Erythroblast (primary cell): ENCODE measurements around the gene TTLL7.
A peak's percentile ranks its signal among the peaks of the same experiment; 100 is the strongest.
"Not testable (repeated sequence)": the region's sequence is repeated elsewhere in the genome, so short reads cannot be mapped to it uniquely, and the experiment has no call there.

ENCODE experiments used
- DNase-seq, 2 experiments: peaks; one replicate each; lab custom pipeline; 2025; lab: John Stamatoyannopoulos, UW
- GATA1 ChIP-seq: IDR thresholded peaks from 2 replicates; pipeline ENCODE4 v1.6.1; 2011; ENCODE audit warnings: low read depth, mild to moderate bottlenecking, control low read depth, low read length, moderate library complexity
- POLR2A ChIP-seq: IDR thresholded peaks from 2 replicates; pipeline ENCODE4 v1.6.1; 2011; ENCODE audit warnings: mild to moderate bottlenecking, low read length

Gene TTLL7

DNA sequence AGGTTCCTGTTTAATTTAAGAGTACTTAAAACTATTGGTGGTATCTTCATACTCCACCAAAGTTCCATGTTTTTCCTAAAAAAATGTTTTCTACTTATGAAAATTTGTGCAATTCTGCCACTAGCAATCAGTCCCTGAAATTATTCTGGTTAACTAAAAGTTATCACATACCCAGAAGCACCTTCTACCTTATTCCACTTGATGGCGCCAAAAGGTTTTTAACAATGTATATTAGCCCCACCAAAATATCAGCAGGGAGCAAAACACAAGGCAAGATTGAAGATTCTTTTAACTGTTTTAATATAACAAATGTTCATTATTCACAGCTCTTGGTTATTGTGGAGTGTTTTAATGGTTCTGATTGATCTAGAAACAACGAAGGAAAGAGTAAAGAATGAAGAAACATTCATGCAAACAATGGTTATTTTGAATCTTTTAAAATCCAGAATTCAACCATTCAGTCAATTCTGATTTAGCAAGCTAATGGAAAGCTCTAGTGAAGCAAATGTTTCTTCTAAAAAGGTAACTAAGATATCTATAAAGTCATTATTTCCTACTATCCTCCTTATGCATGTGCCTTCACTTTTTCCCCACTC lies 67.2 kb downstream of the TTLL7 start:
- peak; percentile 52 to 72 for DNase-seq
- no peak for TF ChIP-seq POLR2A
- TF ChIP-seq GATA1 = no peak

DNA sequence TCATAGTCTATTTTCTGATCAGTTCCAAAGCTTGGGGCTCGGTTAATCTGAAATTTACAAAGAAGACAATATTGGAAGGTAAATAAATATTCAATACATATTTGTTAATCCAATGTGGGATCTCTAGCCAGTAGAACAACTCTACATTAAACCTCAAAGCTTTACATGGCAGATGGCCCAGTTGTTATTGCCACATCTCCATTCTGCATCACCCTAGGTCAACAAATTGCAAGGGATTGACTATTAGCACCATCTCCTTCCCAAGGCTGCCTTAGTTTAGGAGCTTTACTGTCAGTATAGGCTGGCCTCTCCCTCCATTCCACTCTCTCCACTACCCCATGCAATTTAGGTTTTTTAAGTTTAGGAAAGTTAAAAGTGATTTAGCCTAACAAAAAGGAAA lies 69.7 kb downstream of the TTLL7 start:
- TF ChIP-seq POLR2A (no peak), GATA1 (no peak)
- no peak for DNase-seq

DNA sequence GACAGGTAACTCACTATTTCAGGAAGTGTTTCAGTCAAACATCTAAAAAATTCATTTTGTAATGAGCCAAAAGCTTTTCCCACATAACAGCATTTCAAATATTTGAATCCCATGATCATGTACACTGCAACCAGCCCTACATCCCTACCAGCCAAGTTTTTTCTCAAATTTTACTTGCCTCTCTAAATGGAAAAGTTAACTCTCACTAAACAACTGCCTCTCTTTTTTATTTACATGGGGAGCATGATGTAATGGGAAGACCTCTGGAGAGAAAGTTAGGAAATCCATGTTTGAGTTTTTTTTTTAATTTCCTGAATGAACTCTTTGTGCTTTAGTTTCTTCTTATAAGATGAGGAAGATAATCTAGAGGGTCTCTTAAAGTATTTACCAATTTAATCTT lies 70.5 kb downstream of the TTLL7 start:
- DNase-seq = no peak
- no peak for TF ChIP-seq GATA1
- no peak for TF ChIP-seq POLR2A

DNA sequence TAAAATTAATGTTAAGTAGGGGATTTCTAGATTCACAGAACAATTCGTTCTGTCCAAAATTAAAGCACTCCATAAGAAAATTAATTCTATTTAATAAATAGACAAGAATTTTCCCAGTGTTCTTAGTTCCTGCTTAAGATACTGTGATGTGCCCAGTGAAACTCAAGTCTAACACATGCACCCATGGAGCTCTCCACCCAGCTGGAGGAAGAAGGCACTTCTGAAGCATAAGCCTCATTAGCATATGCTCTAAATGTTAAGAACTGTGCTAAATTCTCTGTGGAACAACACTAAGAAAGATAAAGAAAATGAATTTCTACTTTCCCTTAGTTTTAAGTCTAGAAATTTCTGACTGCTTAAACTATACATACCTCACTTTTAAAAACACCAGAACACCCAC lies 71.2 kb downstream of the TTLL7 start:
- DNase-seq = no peak
- TF ChIP-seq POLR2A = no peak
- TF ChIP-seq GATA1 = no peak

DNA sequence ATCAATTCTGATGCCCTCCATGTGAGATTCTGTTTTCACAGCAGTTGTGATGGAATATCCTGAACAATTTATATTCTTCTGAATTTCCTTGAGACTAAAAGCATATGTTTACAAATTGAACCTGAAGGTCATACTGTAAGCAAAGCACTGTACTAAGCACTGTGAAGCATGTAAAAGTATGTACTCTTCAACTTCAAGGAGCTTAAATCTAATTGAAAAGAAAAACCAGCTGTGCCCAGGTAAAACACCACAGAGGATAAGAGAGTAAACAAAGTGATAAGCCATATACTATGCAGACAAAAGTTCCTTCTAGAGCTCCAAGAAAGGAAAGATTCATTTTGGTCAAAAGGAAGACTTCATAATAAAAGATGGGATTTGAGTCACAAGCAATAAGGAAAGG lies 71.9 kb downstream of the TTLL7 start:
- DNase-seq = no peak
- TF ChIP-seq POLR2A = no peak
- TF ChIP-seq GATA1 = no peak

DNA sequence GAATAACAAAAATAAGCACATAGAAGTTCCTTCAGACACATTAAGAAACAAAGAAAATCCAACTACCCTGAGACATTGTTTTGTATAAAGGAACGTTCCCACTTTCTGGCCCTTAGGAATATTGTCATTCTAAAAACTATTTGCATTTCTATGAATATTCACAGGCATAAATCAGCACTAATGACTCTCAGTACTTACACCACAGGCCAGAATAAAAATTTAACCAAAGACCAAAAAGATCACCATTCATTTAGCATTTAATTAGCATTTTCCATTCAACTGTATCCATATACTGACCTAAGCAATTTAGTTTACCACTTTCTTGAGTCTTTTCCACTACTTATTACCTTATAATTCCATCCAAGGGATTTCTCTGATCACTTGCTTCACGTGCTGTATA lies 75.4 kb downstream of the TTLL7 start:
- no peak for DNase-seq
- no peak for TF ChIP-seq GATA1
- TF ChIP-seq POLR2A = no peak

DNA sequence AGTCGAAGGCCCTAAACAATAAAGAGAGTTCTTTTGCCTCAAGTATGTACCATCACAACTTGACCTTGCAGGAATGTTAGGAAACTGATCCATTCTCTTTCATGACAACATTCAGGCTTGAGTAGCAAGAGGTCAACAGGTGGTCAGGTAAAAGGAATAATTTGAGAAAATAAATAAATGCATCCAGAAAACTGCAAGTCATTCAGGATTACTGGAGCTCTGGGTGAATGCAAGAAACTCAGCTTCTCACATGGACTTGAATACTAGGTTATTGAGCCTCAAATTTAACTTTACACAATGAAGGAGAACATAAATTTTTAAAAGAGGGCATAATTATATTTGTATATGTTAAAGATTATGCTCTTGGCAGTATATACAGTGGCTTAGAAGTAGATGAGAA lies 76.5 kb downstream of the TTLL7 start:
- no peak for DNase-seq
- TF ChIP-seq POLR2A (no peak), GATA1 (no peak)

DNA sequence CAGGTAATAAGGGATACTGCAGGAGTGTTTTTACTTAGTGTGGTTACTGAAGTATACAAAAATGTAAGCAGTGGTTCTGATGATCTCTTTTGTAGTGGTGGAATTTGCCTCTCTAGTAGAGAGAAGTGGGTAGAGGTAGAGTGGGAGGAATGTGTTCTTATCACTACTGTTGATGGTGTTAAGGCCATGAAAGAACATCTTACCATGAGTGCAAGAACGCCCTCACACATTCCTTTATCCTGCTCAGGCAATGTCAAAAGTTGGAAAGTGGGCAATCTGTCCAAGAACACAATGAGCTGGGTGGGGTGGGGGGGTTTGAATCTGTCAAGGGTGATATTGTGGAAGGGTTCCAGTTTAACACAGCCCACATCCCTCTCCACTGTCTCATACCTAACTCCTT lies 78.6 kb downstream of the TTLL7 start:
- no peak for DNase-seq

DNA sequence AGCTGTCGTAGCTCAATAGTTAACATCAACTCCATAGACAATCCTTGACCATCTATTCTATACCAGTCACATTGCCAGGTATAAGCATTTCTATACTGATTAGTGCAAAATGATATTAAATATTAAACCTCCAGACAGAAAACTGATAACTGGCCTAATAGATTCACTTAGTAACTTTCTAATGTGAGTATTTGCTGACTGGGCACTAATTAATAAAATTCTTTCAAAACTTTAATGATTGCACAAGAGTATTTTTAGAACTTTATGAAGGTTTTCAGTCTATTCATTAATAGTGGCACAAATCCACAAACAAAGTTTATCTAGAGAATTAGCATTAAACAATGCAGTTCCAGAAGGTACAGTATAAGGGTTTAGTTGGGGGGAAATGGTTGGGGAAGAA lies 79.1 kb downstream of the TTLL7 start:
- TF ChIP-seq GATA1 (no peak), POLR2A (no peak)
- no peak for DNase-seq

More for the DNA sequence above, 78.6 kb downstream of the TTLL7 start:
- TF ChIP-seq POLR2A (no peak), GATA1 (no peak)

DNA sequence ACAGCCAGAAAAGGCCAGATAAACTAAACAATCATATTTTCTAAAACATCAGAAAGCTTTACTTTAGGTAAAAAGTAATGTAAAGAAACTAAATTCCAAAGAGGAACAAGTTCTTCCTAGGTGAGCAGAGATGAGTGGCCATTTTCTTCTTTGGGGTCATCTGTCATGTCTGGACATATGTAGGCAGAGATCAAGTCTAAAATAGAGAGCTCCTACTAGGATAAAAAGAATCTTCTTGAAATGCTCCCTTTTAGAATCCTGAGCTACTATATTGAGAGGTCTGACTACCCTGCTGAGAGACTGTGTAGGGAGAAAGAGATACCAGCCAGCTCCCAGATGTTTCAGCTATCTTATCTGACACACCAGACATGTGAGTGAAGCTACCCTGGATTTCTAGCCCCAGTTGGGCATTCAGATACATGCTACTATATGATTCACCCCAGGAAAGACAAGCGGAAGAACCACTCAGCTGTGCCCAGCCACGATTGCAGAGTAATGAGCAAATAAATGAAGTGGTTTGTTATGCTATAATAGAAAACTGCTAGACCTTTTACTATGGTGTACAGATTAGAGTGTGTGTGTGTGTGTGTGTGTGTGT lies 80.1 kb downstream of the TTLL7 start:
- peak; percentile 65 to 77 for DNase-seq

DNA sequence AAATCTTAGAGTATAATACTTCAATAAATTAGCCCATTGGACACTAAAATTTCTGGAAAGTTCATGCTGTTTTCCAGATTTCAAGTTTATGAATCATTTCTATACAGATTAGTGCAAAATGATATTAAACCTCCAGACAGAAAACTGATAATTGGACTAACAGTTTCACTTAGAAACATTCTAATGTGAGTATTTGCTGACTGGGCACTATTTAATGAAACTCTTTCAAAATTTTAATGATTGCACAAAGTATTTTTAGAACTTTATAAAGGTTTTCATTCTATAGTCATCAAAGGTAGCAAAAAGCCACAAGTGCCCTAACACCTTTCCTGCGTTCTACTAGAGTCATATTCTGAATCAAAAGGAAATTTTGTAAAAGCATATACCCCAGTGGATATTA lies 81.0 kb downstream of the TTLL7 start:
- DNase-seq = no peak
- no peak for TF ChIP-seq GATA1
- TF ChIP-seq POLR2A = no peak

More for the DNA sequence above, 80.1 kb downstream of the TTLL7 start:
- TF ChIP-seq POLR2A (no peak), GATA1 (no peak)

DNA sequence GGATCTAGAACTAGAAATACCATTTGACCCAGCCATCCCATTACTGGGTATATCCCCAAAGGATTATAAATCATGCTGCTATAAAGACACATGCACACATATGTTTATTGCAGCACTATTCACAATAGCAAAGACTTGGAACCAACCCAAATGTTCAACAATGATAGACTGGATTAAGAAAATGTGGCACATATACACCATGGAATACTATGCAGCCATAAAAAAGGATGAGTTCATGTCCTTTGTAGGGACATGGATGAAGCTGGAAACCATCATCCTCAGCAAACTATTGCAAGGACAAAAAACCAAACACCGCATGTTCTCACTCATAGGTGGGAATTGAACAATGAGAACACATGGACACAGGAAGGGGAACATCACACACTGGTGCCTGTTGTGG lies 82.8 kb downstream of the TTLL7 start:
- DNase-seq = not testable (repeated sequence)

DNA sequence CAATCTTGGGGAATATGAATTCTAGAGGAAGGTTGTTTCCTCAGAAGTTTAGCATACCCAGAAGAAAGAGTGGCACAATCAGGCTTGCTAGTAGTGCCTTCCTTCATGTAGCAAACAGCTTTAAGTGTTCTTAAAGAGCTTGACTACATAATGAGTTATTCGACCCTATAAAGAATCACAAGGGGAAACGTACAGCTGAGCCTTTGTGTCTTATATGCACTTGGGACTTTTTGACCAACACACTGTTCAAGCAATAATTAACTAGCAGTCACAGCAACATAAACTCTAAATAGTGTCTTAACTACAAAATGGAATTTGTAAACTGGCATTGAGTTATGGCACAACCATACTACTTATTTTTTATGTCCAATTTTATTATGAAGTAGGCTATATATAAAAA lies 86.1 kb downstream of the TTLL7 start:
- no peak for DNase-seq
- TF ChIP-seq GATA1 (no peak), POLR2A (no peak)

DNA sequence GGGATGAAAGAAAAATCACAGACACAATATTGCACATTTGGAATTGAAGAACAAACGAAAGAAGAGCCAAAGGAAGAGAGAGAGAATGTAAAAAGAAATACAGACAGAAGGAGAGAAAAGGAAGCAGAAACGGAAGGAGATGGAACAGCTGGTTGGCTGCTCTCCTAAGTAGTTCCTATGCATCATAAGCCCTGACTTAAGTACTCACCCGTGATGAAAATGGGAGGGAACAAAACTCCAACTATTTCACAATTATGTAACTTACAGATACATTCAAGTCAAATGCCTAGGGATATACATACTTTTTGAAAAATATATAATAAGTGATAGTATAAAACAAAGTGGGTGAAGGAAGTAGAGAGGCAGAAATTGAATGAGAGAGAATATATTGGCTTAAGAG lies 88.5 kb downstream of the TTLL7 start:
- DNase-seq = no peak
- no peak for TF ChIP-seq POLR2A
- TF ChIP-seq GATA1 = no peak

DNA sequence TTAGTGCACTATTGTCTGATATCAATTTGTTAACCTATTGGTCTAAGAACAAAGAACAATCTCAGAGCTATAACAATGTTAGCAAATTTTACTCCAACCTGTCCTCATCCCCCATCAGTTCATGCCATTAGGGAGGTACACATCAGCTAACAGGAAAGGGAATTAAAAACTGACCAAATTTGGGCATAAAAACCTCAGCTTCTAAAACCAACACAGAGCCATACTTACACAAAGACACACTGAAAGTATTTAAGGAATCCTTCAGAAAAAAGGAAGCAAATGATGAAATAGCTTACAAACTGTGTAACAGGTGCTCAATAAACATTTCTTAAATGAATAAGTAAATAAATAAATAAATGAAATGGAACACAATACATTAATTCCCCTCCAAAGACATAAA lies 89.2 kb downstream of the TTLL7 start:
- TF ChIP-seq GATA1 (no peak), POLR2A (no peak)

More for the DNA sequence above, 89.2 kb downstream of the TTLL7 start:
- DNase-seq = no peak
